HepG2 (cell line): ENCODE data around the gene PRXL2B. TPM values are rescaled to one million over a fixed set of nuclear protein-coding genes. Genes with fewer than 3 reads are reported as not detected.

ENCODE experiments used
- ATAC-seq: fragments of 200-7000 bp; cut with Tn5 transposase; 3 replicates; pipeline ENCODE4 v1.9.1; 2020; ENCODE audit warnings: mild to moderate bottlenecking, moderate library complexity
- BruUV-seq: library from RNA; stranded (reverse); fragments of 400-500 nt; replicated peaks from 2 replicates; lab custom pipeline; 2021; lab: Mats Ljungman, UMichigan
- CTCF ChIA-PET: fragments of 300-600 bp; formaldehyde crosslinking; extraction: SDS; loops from one replicate; lab custom pipeline; 2021; ENCODE audit warnings: low total read pairs, inconsistent platforms, low intra/inter-chr PET ratio; lab: Yijun Ruan, JAX
- POLR2A ChIA-PET: fragments of 350-600 bp; sonication (Branson Sonifier 250); formaldehyde crosslinking; loops from one replicate; lab custom pipeline; 2020; ENCODE audit warnings: antibody characterized with exemption, inconsistent platforms; lab: Yijun Ruan, JAX
- DNase-seq: peaks from one replicate; pipeline ENCODE4 v3.0.0-alpha.2; 2015; ENCODE audit warnings: low spot score
- FAIRE-seq: peaks from 3 replicates; lab custom pipeline; 2011; peaks lifted over from hg19 to GRCh38; lab: Jason Lieb, UNC
- H2AFZ ChIP-seq: one replicate; pipeline ENCODE4 v1.6.1; 2011; ENCODE audit warnings: low read length, inconsistent platforms
- H3K27ac ChIP-seq: fragments of 300-600 bp; 3 replicates; pipeline ENCODE4 v1.8.0; 2011; ENCODE audit warnings: mixed run types, mild to moderate bottlenecking, mixed read lengths, low read length, inconsistent platforms; ENCODE audit not compliant: insufficient read depth; ENCODE audit errors: extremely low read length
- H3K27me3 ChIP-seq, 2 experiments: fragments of 200-600 bp in 1 of 2; 2 replicates in 1 of 2; 3 replicates in 1 of 2; pipeline versions ENCODE4 v1.6.0 to v1.8.0; 2011; ENCODE audit warnings: low read length in 2 of 2, mild to moderate bottlenecking in 2 of 2, moderate library complexity in 2 of 2, inconsistent platforms in 1 of 2; ENCODE audit not compliant: insufficient read depth in 2 of 2, control insufficient read depth in 1 of 2
- H3K36me3 ChIP-seq, 2 experiments: fragments of 200-600 bp in 1 of 2; replicated peaks in 1 of 2; 2 replicates in 1 of 2; 3 replicates in 1 of 2; pipeline versions ENCODE4 v1.5.1 to v1.8.0; 2011; ENCODE audit warnings: low read length in 2 of 2, inconsistent platforms in 1 of 2; ENCODE audit not compliant: insufficient read depth in 2 of 2, control insufficient read depth in 1 of 2
- H3K4me1 ChIP-seq: 2 replicates; pipeline ENCODE4 v1.5.1; 2012; ENCODE audit warnings: low read length, inconsistent platforms; ENCODE audit not compliant: insufficient read depth
- H3K4me2 ChIP-seq: 2 replicates; pipeline ENCODE4 v1.6.0; 2011; ENCODE audit warnings: low read depth, low read length, inconsistent platforms
- H3K4me3 ChIP-seq, 3 experiments: fragments of 200-600 bp in 1 of 3; sonication (generic), shearing (Covaris generic) in 1 of 3; replicated peaks in 1 of 3; 2 replicates each; pipeline ENCODE4 v1.5.1; 2011 to 2016; ENCODE audit warnings: low read length in 3 of 3, inconsistent platforms in 2 of 3, low read depth in 2 of 3, mild to moderate bottlenecking in 2 of 3, control low read depth in 1 of 3, mixed read lengths in 1 of 3; ENCODE audit not compliant: insufficient read depth in 1 of 3
- H3K79me2 ChIP-seq: one replicate; pipeline ENCODE4 v1.6.1; 2011; ENCODE audit warnings: low read length, inconsistent platforms; ENCODE audit not compliant: insufficient read depth
- H3K9ac ChIP-seq: 2 replicates; pipeline ENCODE4 v1.6.0; 2011; ENCODE audit warnings: mild to moderate bottlenecking, low read depth, low read length, inconsistent platforms; ENCODE audit not compliant: insufficient read depth
- H3K9me3 ChIP-seq: 2 replicates; pipeline ENCODE4 v1.5.1; 2012; ENCODE audit warnings: mild to moderate bottlenecking, low read length
- H4K20me1 ChIP-seq: 2 replicates; pipeline ENCODE4 v1.6.0; 2011; ENCODE audit warnings: inconsistent platforms, mild to moderate bottlenecking, low read length, moderate library complexity; ENCODE audit not compliant: insufficient read depth
- HOXD1 ChIP-seq: sonication (generic); formaldehyde crosslinking; IDR thresholded peaks from 2 replicates; pipeline ENCODE4 v1.5.0; 2020; ENCODE audit warnings: missing genetic modification reagents
- JUND ChIP-seq: sonication (generic); formaldehyde crosslinking; IDR thresholded peaks from 2 replicates; pipeline ENCODE4 v1.8.0; 2022; ENCODE audit warnings: mild to moderate bottlenecking, missing genetic modification reagents
- TBX2 ChIP-seq: sonication (generic); formaldehyde crosslinking; IDR thresholded peaks from 2 replicates; pipeline ENCODE4 v1.5.0; 2020; ENCODE audit warnings: missing genetic modification reagents, mild to moderate bottlenecking, borderline replicate concordance
- TEAD3 ChIP-seq: optimal IDR thresholded peaks from 2 replicates; pipeline ENCODE3; 2016; ENCODE audit warnings: borderline replicate concordance
- TFAP4 ChIP-seq: sonication (generic); IDR thresholded peaks from 2 replicates; pipeline ENCODE4 v1.6.1; 2016; ENCODE audit warnings: low read depth, borderline replicate concordance
- ZBTB7A ChIP-seq: sonication (generic); formaldehyde crosslinking; IDR thresholded peaks from 2 replicates; pipeline ENCODE4 v1.8.0; 2022; ENCODE audit warnings: mild to moderate bottlenecking, missing genetic modification reagents
- ZFP41 ChIP-seq: sonication (generic); formaldehyde crosslinking; IDR thresholded peaks from 2 replicates; pipeline ENCODE4 v1.4.0; 2020; ENCODE audit warnings: mild to moderate bottlenecking, missing genetic modification reagents, borderline replicate concordance
- ZNF281 ChIP-seq: sonication (generic); formaldehyde crosslinking; IDR thresholded peaks from 2 replicates; pipeline ENCODE4 v1.4.0; 2020; ENCODE audit warnings: missing genetic modification reagents, borderline replicate concordance
- ZNF609 ChIP-seq: sonication (generic); formaldehyde crosslinking; IDR thresholded peaks from 2 replicates; pipeline ENCODE4 v1.4.0; 2020; ENCODE audit warnings: mild to moderate bottlenecking, missing genetic modification reagents, borderline replicate concordance
- ZNF687 ChIP-seq: sonication (generic); formaldehyde crosslinking; IDR thresholded peaks from 2 replicates; pipeline ENCODE4 v1.5.1; 2020; ENCODE audit warnings: mild to moderate bottlenecking, missing genetic modification reagents, moderate library complexity
- WGBS: methylation state at CpG from one replicate; pipeline ENCODE4 v1.1.6; 2017; ENCODE audit warnings: low lambda C conversion rate; 5-methylcytosine and 5-hydroxymethylcytosine counted together
- in situ Hi-C: cut with HindIII; loops from 2 replicates; pipeline ENCODE4 v1.10.0; 2017; ENCODE audit warnings: low pct_unique_long_range_greater_than_20kb; ENCODE audit not compliant: extremely low pct_ligation_motif_present
- intact Hi-C: fragments of 100-400 bp; cut with micrococcal nuclease; formaldehyde crosslinking; loops from one replicate; pipeline ENCODE4 v1.10.0; 2022; ENCODE audit not compliant: unreplicated experiment
- polyA plus RNA-seq, 8 experiments: library from polyadenylated mRNA; depleted of rRNA in 3 of 8; stranded (reverse) in 7 of 8; unstranded in 1 of 8; fragments of >200 nt; fragmentation: Illumina TruSeq in 4 of 8; extraction: Trizol in 4 of 8; gene quantifications; 2 replicates each; pipeline versions ENCODE4 v1.2.1 to v1.2.3, GENCODE V29; 2011 to 2016; ENCODE audit warnings: low read depth in 4 of 8, missing spikeins in 1 of 8, mixed read lengths in 1 of 8; ENCODE audit not compliant: insufficient read depth in 1 of 8
- total RNA-seq, 5 experiments: library from RNA; depleted of rRNA; stranded (reverse); fragments of >200 nt; fragmentation: Illumina TruSeq; extraction: Trizol; gene quantifications; 2 replicates each; pipeline ENCODE4 v1.2.3, GENCODE V29; 2016; ENCODE audit warnings: low read depth in 1 of 5

PRXL2B gene
- total and polyA plus RNA-seq, 2 of the 13 experiments (the other 11 are each of a cell fraction or from before 2014, with no cell fraction given) = 16.8 to 22.1 TPM

- CTCF ChIA-PET = no interaction called here
- POLR2A ChIA-PET = interaction anchor here (0.9 to 1.2 kb wide), 2 partner anchors 36 to 57 kb away, joined by 3 read pairs; no protein-coding TSS in a partner anchor
- ATAC-seq (no peak), DNase-seq (no peak), FAIRE-seq (no peak)
- Histone ChIP-seq H3K9me3 (no peaks in the 10 kb centered on the region), H3K4me2 (peak overlapping the region; percentile 41), H3K27me3 (no peaks in the 10 kb centered on the region), H3K9ac (no peak overlapping the region), H4K20me1 (no peaks in the 10 kb centered on the region), H3K79me2 (no peaks in the 10 kb centered on the region), H3K4me1 (peaks cover 73% of the 10 kb centered on the region), H3K27ac (no peak overlapping the region), H3K36me3 (no peaks in the 10 kb centered on the region), H3K4me3 (peak overlapping the region in 2 of 3 experiments; percentile 23 to 33; a peak in 4 of 6 replicates), H2AFZ (no peak overlapping the region)
- WGBS = 0% methylated on average over 5 of the region's 5 CpGs
- intact Hi-C loops (loop anchor here (10.0 kb wide), 1 partner anchor 51 kb away; the partner anchor contains the start of gene MMEL1), in situ Hi-C loops (no loop called here)
- no TSS peak for BruUV-seq
- TF ChIP-seq ZNF281 (CRISPR knock-in tag) = peak; percentile 28; the same call in 1 of the 2 replicates
- TF ChIP-seq JUND = 0 out of 2 replicates have a peak, but pooled peaks have one; percentile 3
- peak; percentile 78; the same call in 1 of the 2 replicates for TF ChIP-seq TFAP4
- TF ChIP-seq ZBTB7A (CRISPR knock-in tag) = 0 out of 2 replicates have a peak, but pooled peaks have one; percentile 11
- TF ChIP-seq HOXD1 (CRISPR knock-in tag) = no peak
- TF ChIP-seq ZNF609 = no peak
- TF ChIP-seq ZNF687 (CRISPR knock-in tag) = 0 out of 2 replicates have a peak, but pooled peaks have one; percentile 46
- TF ChIP-seq TEAD3 = peak; percentile 49
- no peak for TF ChIP-seq ZFP41 (CRISPR knock-in tag)
- TF ChIP-seq TBX2 = 0 out of 2 replicates have a peak, but pooled peaks have one; percentile 12
Observed at GRCh38 chr1:2583331-2583791, 3.2 kb upstream of the PRXL2B start.
